Measurements from ENCODE around the gene SLC12A8. TPM values are rescaled to one million over a fixed set of nuclear protein-coding genes. Genes with fewer than 3 reads are reported as not detected.

Gene SLC12A8
- 0.15 and 1.0 TPM in 2 replicates for total RNA-seq

GRCh38 chr3:125212509-125213363 is at the start of gene SLC12A8:
TSS of gene SLC12A8 (minus strand) at chr3:125212748. CDS start at chr3:125211349, 1,399 bp downstream.
- intact Hi-C loops (cut with micrococcal nuclease): loop anchor here (5.0 kb wide), 1 partner anchor 70 kb away; no protein-coding TSS in a partner anchor

GRCh38 chr3:125262161-125262560 is 49.6 kb upstream of the SLC12A8 start:
- intact Hi-C loops (cut with micrococcal nuclease): no loop called here

DNA sequence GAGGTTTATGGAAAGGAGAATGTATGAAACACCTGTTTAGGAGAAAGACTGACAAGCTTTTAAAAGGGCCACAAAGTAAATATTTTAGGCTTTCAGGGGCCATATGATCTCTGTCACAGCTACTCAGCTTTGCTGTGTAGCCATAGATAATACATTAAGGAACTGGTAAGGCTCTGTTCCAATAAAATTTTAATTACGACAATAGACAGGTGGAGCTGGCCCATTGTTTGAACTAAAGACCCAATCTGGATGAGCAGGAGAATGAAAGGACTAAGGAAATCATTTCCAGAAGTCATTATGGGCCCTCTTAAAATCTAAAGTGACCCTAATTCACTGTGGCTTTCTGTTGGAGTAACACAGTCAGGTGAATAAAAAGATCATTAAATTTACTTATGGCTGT is 48.5 kb upstream of the SLC12A8 start:
- intact Hi-C loops (cut with micrococcal nuclease): no loop called here

- intact Hi-C loops (cut with micrococcal nuclease): no loop called here
Measured at GRCh38 chr3:125260158-125260557, 47.6 kb upstream of the SLC12A8 start.

DNA sequence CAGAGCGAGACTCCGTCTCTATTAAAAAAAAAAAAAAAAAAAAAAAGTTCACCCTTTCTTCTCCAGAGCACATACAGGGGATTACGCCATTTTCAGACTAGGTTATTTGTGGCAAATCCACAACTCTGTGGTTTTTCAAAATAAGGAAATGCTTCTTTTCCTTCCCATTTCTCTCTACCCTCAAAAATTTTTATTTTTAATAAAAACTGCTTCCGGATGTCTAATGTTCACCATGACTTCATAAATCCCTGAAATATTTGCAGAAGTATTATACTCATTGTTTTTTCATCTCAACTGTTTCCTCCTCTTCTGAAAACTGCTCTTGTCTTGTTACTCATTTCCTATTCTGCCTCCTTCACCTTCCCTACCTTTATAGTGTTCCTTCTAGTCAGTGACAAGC is 45.0 kb upstream of the SLC12A8 start:
- intact Hi-C loops (cut with micrococcal nuclease): no loop called here

DNA sequence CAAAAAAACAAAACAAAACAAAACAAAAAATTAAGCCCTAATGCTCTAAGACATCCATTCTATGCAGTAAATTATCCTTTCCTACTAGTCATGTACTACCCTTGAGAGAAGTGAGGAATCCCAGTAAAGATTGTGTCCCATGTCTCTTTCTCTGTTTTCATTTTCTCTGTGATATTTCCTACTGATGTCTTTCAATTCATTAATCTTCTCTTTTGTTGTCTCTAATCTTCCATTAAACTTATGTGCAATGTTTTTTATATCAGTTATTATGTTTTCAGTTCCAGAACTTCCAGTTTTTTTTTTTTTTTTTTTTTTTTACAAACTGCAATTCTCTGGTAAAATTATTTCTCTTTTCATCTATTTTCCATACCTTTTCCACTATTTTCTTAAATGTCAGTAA is 44.1 kb upstream of the SLC12A8 start:
- intact Hi-C loops (cut with micrococcal nuclease): no loop called here

DNA sequence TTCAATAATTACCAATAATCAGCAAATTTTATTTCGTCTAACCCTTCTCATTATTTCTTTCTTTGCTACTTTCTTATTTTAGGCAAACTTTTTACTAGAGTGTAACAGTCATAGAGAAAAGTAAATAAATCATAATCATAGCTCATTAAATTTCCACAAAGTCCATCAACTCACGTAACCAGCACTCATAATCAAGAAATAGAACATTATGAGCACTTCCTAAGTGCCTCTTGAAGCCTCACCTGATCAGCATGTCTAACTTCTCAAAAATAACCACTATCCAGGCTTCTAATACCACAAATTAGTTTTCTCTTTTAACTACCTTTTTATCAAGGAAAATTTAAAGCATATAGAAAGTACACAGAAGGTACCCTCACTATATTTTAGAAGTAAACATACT is 38.4 kb upstream of the SLC12A8 start:
- intact Hi-C loops (cut with micrococcal nuclease): no loop called here

GRCh38 chr3:125246237-125246636 is 33.7 kb upstream of the SLC12A8 start:
- intact Hi-C loops (cut with micrococcal nuclease): no loop called here

- intact Hi-C loops (cut with micrococcal nuclease): no loop called here
Measured at GRCh38 chr3:125245521-125245920, 33.0 kb upstream of the SLC12A8 start.

- intact Hi-C loops (cut with micrococcal nuclease): no loop called here
Measured at GRCh38 chr3:125240496-125240895, 27.9 kb upstream of the SLC12A8 start.

DNA sequence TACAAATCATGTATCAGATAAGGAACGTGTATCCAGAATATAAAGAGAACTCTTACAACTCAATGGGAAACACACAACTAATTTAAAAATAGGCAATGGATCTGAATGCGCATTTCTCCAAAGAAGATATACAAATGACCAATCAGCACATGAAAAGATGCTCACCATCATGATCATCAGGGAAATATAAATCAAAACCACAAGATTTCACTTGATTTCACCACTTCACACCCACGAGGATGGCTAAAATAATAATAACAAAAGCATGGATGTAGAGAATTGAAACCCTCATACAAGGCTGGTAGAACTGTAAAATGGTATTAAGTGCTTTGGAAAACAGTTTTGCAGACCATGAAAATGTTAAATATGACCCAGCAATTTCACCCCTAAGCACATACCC is 26.7 kb upstream of the SLC12A8 start:
- intact Hi-C loops (cut with micrococcal nuclease): no loop called here

GRCh38 chr3:125238759-125239158 is 26.2 kb upstream of the SLC12A8 start:
- intact Hi-C loops (cut with micrococcal nuclease): no loop called here

DNA sequence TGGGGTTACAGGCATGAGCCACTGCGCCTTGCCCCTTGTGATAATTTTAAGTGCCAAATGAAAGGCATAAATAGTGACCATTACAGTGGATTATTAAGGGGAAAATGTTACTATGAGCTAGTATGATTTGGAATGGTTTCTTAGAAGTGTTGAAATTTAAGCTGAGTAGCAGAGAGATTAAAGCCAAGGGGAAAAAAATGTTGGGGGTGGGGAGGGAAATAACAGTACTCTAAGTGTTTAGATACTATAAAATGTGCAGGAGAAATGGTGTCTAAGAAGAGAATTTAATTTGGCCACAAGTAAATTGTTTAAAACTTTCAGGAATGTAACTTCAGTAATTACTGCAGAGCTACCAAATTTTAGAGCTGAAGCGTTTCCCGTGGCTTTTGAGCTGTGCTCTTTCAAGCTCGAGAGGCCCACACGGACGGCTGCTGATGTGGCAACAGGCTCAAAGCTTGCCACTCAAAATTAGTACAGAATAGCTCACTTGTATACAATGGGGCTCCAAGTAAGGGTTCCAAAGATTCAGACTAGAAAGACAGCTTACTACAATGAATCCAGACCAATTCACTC is 23.9 kb upstream of the SLC12A8 start:
- intact Hi-C loops (cut with micrococcal nuclease): no loop called here

GRCh38 chr3:125234831-125235230 is 22.3 kb upstream of the SLC12A8 start:
- intact Hi-C loops (cut with micrococcal nuclease): no loop called here

GRCh38 chr3:125232401-125232800 is 19.9 kb upstream of the SLC12A8 start:
- intact Hi-C loops (cut with micrococcal nuclease): no loop called here

DNA sequence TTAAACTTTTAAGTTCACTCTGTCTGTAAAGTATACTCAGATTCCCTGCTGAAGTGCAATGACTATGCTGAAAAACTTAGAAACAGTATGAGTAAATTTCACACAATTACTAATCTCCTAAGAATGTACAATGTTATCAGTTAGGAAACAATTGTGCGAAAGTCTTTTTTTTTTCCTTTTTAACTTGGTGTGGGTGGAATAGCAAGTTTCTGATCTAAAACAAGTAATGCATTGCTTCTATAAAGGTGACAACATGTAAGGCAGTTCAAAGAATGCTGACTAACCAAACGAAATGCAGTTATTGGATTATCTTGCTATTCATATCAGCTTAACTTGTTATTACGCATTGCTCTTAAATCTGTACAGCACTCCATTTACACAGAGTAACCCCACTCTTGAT is 19.3 kb upstream of the SLC12A8 start:
- intact Hi-C loops (cut with micrococcal nuclease): no loop called here

GRCh38 chr3:125229707-125230106 is 17.2 kb upstream of the SLC12A8 start:
- intact Hi-C loops (cut with micrococcal nuclease): no loop called here

DNA sequence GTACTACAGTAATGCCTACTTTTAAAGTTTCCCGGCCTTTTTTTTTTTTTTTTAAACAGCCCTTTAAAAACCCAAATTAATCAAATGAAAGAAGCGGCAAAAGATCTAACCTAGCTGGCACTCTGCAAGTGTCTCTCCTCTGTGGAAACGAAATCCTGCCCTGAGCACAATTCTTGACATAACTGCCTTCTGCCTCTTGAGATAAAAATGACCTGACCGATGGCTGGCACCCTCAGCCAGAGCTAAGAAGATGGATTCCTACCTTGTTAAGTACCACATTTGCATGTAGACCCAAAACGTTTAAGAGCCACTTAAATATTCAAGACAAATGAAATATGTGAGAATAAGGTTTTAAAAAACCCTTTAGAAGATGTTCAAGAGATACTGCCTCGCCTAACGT is 16.6 kb upstream of the SLC12A8 start:
- intact Hi-C loops (cut with micrococcal nuclease): no loop called here

DNA sequence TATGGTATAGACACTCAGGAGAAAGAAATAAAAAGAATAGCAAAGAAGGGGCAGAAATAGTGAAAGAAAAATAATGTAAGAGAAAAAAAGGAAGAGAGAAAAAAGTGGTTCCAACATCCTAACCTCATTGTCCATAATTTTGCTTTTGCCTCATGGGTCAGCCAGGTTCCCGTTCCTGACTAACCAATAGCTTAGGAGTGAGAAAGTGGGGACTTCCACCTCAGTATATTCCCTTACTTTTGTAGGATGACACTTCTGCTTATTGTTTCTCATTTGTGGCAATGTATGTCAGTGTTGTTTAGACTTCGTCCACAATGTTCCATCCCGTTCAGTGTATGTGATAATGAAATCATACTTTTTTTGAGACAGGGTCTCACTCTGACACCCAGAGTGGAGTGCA is 9.3 kb upstream of the SLC12A8 start:
- intact Hi-C loops (cut with micrococcal nuclease): no loop called here

DNA sequence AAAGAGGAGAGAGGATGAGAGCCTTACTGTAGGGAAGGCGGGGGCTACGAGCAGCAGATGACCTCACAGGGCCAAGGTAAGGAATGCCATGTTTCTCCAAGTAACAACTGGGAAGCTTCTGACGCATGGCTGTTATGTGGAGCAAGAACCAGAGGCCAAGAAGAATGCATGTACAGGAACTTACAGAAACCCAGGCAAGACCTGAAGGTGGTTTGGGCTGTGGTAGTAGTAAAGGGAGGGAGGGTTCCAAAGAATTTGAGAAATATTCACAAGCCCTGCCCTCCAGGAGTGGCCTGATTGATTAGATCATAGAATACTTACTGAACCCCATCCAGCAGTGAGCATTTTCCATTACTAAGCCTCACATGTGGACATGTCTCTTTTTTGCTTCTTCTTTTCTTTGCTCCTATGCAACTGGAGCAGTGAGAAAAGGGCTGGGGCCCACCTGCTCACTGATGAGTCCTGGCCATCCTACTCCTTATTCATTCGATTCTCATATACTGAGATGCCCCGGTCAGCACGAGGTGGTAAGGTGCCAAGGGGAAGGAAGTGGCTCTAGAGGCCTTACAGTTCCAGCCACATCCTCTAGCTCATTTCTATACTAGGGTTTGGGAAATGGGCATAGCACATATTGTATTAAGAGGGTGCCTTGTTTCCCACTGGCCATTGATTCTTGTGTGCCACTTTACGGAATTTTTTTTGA is 8.3 kb upstream of the SLC12A8 start:
- intact Hi-C loops (cut with micrococcal nuclease): no loop called here

- intact Hi-C loops (cut with micrococcal nuclease): no loop called here
Measured at GRCh38 chr3:125220183-125220582, 7.6 kb upstream of the SLC12A8 start.

- intact Hi-C loops (cut with micrococcal nuclease): loop anchor here (5.0 kb wide), 1 partner anchor 218 kb away; no protein-coding TSS in a partner anchor
Measured at GRCh38 chr3:125219261-125219701, 6.7 kb upstream of the SLC12A8 start.

All from T-helper 1 cell treated with Interleukin-12 subunit alpha and Interleukin-12 subunit beta and Interleukin-4 antibody, amounts not matched to agents 30 ng/mL and 1 ng/mL, for 36 hours (primary cell).